ENCODE results near the gene SLC7A6OS.

SLC7A6OS gene

DNA sequence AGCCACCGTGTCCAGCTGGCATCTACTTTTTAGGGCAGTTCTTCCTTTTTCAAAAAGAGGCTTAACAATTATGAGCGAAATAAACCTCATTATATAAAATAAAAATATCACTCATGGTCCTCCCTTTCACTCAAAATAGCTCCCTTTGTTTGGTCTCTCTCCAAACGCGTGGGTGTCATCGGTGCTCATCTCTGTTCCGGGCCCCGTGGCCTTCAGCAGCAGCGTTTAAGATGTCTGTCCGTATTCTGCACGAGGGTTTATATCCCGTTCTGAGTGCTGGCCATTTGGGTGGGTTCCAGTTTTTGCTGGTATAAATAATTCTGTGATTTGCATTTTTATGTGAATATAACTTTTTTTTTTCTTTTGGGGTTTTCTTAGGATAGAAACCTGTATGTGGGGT is 33.5 kb upstream of the SLC7A6OS start:
- peak; percentile 67 for DNase-seq (ENCODE audit: low spot score)

DNA sequence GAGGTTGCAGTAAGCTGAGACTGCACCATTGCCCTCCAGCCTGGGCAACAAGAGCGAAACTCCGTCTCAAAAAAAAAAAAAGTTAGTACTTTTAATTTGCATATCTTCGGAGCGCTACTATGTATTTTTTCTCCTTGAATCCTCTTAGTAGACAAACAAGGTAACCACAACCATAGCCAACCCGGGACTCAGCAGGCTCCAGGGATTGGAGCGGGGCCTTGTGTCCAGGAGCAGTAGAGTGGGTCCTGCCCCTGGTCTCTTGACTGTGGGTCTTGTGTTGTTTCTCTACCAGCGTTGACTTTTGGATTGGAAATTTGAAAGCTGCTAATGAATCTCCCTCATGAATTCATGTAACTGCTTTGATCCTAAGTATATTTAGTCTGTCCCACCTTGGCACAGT is 32.4 kb upstream of the SLC7A6OS start:
- DNase-seq (ENCODE audit: low spot score) = no peak

GRCh38 chr16:68342620-68343019 is 31.9 kb upstream of the SLC7A6OS start:
- no peak for DNase-seq (ENCODE audit: low spot score)

- DNase-seq (ENCODE audit: low spot score) = no peak
These were observed 28.5 kb upstream of the SLC7A6OS start for GRCh38 chr16:68339214-68339613.

DNA sequence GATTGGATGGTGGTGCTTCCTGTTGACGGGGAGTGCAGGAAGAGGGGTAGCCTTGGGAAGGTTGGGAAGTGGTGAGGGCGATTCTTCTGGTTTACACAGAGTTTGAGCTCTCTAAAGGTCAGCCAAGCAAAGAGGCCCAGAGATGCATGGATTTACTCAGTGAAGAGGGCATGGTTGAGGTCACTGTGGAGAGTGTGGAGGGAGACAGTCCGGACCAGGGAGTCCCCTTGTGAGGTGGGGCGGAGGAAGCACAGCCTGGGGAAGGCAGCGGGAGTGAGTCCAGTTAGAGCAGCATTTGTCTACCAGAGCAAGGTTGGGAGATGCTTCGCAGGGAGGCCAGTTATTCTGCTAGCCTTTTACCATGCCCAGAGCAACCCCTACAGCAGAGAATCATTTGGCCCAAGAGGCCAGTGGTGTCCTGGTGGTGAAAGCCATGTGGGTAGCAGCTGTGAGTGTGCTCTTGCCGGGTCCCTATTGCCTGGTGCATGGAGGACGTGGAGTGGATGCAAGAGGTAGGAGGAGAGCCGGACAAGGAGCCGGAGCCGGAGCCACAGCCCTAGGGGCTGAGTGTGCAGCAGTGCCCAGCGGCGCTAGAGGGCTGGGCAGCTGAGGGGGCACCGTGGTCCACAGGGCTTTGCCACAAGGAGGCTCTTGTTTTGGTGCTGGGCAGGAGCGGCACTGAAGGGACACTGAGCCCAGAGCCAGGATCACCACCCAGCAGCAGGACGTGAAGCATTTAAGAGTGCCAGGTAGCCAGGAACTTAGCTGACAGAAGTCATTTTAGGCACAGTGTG is 27.8 kb upstream of the SLC7A6OS start:
- no peak for DNase-seq (ENCODE audit: low spot score)

GRCh38 chr16:68335175-68335574 is 24.4 kb upstream of the SLC7A6OS start:
- no peak for DNase-seq (ENCODE audit: low spot score)

DNA sequence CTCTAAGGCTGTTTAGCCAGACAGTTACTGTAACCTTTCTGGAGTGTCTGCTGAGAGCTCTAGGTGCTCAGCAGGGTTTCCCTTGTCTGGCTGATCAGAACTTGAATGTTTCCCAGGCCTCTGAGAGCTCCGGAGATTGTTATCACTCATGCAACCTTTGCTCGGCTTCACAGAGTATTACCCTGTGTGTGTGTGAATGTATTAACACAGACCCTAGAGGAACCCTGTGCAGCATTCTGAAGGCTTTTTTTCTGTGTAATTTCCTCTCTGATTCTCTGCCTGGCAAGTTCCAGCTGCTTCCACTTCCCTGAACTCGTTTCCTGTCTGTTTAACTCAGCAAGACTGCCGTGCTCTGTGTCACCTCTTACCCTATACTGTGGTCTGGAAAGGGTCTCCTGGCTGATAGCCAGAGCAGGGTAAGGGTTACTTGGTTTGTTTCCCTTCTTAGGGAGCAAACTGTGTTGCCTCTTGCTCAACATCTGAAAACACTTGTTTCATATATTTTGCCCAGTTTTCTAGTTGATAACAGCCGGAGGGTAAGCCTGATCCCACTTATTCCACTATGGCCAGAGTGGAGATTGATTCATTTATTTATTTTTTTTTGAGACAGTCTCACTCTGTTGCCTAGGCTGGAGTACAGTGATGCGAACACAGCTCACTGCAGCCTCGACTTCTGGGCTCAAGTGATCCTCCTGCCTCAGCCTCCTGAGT is 21.8 kb upstream of the SLC7A6OS start:
- no peak for DNase-seq (ENCODE audit: low spot score)

DNA sequence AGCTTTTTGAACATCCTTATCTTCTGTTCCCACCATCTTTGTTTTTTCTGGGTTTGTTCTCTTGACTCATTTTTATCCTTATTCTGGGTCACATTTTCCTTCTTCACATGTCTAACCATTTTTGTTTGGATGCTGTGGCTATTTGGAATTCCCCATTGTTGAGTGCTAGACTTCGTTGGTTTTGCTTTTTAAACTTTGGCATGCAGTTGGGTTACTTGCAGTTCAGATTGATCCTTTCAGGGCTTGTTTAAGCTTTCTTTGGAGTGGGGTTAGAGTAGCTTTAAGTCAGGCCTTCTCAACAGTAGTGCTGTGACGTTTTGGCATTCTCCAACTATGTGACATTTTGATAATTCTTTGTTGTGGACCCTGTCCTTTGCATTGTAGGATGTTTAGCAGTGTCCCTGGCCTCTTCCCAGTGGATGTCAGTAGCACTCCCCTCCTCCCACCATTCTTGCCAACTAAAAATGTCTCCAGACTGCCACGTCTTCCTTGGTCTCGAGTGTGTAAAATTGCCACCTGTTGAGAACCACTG is 21.2 kb upstream of the SLC7A6OS start:
- DNase-seq (ENCODE audit: low spot score) = no peak

- DNase-seq (ENCODE audit: low spot score) = no peak
These were observed 18.2 kb upstream of the SLC7A6OS start for GRCh38 chr16:68328860-68329390.

GRCh38 chr16:68328151-68328859 is 17.6 kb upstream of the SLC7A6OS start:
- DNase-seq (ENCODE audit: low spot score) = peak; percentile 42

DNA sequence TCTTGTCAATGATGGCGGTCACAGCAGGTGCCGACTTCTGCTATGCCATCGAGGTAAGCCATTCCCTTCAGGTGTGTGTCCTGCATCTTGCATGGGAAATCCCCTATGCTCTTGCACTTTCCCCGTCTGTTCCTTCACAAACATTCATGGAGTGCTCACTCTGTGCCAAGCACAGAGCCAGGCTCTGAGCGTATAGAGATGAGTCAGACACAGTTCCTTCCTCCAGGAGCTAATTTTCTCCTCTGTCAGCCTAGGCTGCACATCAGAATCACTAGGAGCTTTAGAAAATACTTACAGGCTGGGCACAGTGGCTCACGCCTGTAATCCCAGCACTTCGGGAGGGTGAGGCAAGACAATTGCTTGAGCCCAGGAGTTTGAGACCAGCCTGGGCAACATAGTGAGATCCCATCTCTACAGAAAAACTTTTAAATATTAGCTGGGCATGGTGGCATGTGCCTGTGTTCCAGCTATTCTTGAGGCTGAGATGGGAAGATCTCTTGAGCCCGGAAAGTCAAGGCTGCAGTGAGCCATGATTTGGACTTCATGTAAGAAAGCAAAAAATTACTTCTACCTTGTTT is 14.1 kb upstream of the SLC7A6OS start:
- no peak for DNase-seq (ENCODE audit: low spot score)

- no peak for DNase-seq (ENCODE audit: low spot score)
These were observed 13.6 kb upstream of the SLC7A6OS start for GRCh38 chr16:68324336-68324735.

- DNase-seq (ENCODE audit: low spot score) = no peak
These were observed 8.6 kb upstream of the SLC7A6OS start for GRCh38 chr16:68319185-68319908.

DNA sequence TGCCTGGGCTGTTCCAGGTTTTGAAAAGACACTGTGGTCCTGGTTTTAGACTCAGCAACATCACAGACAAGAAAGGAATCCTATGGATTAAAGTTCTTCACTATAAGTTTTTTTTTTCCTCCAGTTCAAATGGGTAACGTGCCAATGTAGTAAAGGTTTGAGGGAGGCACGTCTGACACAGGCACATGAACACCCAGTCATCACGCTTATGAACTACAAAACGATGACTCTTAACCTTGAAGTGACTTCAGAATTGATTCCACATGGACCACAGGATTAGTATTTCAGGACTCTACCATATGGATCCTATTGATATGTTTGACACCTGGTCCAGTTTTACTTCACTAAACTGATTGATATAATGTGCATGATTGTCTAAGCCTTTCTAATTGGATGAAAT is 2.4 kb upstream of the SLC7A6OS start:
- no peak for DNase-seq (ENCODE audit: low spot score)

GRCh38 chr16:68310437-68310773 is 341 bp downstream of the SLC7A6OS start:
- DNase-seq (ENCODE audit: low spot score) = no peak

GRCh38 chr16:68309799-68310198 is 947 bp downstream of the SLC7A6OS start:
- no peak for DNase-seq (ENCODE audit: low spot score)

DNA sequence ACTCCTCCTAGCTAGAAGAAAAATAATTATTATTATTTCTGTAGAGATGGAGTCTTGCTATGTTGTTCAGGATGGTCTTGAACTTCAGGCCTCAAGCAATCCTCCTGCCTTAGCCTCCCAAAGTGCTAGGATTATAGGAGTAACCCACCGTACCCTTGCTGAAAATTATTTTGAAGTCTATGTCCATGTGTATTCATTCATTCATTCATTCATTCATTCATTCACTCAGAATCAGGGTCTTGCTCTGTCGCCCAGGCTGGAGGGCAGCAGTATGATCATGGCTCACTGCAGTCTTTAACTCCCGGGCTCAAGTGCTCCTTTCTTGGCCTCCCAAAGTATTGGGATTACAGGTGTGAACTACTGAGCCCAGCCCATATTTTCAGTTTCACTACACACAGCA is 4.1 kb downstream of the SLC7A6OS start:
- DNase-seq (ENCODE audit: low spot score) = no peak

DNA sequence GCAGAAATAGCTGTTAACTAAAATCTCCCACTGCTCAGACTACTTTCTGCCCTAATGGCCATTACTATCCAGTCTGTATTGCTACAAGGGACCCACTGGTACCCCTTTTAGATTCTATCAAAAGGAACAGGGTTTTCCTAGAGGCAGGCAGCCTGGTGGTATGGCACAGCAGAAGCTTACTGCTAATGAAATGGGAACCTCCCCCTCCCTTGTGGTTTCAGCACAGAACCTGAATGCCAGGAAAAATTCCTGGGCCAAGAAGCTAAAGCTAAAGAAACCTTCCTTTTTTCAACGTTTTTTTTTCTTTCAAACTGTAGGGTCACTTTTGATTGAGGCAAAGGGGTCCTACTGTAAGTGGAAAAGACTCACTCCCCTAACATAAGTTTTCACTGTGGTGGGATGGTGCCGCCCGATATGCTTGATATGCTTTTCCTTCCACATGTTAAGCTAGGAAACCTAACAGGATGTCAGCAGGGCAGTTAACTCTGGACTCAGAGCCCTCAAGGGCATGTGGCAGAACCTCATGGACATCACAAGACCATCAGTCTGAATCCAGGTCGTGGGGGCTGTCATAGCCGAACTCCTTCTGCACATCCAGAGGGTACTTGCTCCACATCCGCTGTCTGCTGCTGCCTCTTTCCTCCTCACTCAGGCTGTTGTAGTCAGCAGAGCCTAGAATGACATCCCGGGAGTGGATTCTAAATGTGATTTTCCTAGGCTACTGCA is 9.8 kb downstream of the SLC7A6OS start:
- DNase-seq (ENCODE audit: low spot score) = no peak

DNA sequence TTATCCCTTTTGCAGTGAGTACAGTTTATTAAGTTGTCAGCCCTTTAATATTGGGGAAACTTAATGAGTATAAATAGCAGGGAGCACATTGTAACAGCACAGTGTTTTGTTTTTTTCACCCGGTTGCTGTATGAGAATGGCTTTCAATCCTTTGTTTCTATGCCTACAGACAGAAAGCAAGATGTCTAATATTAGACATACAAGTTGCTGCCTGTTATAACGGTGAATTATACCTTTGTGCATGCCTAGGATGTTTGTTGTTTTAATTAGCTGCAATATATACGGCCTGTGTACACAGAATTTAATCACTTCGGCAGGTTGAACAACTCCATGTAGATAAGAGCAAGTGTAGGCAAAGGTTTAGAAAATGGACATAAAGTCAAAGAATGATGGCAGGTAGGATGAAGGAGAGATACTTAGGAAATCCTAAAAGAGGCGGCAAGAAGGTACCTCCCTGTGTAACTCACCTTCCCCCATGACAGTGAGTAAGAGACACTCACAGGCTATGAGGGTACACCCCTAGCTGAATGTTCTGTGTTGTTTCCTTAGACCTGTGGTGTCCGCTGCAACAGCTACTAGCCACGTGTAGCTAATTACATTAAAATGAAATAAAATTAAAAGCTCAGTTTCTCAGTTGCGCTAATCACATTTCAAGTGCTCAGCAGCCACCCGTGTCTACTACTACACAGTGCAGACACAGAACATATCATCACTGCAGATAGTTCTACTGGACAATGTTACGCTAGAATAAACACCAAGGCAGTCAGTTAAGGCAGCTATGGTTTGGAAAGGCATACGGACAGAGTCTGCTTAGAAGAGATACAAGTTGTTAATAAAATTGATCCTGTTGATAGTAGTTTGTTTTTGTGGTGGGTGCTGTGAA is 10.9 kb downstream of the SLC7A6OS start:
- no peak for DNase-seq (ENCODE audit: low spot score)
